ENCODE measurements around the gene COL6A5.

GRCh38 chr3:130384476-130385025 is 39.1 kb downstream of the COL6A5 start:
- TF ChIP-seq MAX (IDR thresholded peaks at IDR 0.05) (no peak), HNF4G (IDR thresholded peaks at IDR 0.05) (no peak), EGR1 (IDR thresholded peaks at IDR 0.05; ENCODE audit: low read depth in 2 of 2) (no peak), RAD21 (IDR thresholded peaks at IDR 0.05) (no peak), REST (IDR thresholded peaks at IDR 0.05) (no peak), GABPA (IDR thresholded peaks at IDR 0.05 in 1 of 2, conservative IDR thresholded peaks at IDR 0.05 in 1 of 2) (no peak), FOXA1 (IDR thresholded peaks at IDR 0.05) (no peak), TAF1 (conservative IDR thresholded peaks at IDR 0.05) (no peak), JUND (IDR thresholded peaks at IDR 0.05) (no peak)
- TF ChIP-seq, protein P1, sequence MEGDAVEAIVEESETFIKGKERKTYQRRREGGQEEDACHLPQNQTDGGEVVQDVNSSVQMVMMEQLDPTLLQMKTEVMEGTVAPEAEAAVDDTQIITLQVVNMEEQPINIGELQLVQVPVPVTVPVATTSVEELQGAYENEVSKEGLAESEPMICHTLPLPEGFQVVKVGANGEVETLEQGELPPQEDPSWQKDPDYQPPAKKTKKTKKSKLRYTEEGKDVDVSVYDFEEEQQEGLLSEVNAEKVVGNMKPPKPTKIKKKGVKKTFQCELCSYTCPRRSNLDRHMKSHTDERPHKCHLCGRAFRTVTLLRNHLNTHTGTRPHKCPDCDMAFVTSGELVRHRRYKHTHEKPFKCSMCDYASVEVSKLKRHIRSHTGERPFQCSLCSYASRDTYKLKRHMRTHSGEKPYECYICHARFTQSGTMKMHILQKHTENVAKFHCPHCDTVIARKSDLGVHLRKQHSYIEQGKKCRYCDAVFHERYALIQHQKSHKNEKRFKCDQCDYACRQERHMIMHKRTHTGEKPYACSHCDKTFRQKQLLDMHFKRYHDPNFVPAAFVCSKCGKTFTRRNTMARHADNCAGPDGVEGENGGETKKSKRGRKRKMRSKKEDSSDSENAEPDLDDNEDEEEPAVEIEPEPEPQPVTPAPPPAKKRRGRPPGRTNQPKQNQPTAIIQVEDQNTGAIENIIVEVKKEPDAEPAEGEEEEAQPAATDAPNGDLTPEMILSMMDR (IDR thresholded peaks at IDR 0.05; ENCODE audit: low read depth, low read length, missing input control), result no peak
- TF ChIP-seq, protein P2, sequence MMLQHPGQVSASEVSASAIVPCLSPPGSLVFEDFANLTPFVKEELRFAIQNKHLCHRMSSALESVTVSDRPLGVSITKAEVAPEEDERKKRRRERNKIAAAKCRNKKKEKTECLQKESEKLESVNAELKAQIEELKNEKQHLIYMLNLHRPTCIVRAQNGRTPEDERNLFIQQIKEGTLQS (IDR thresholded peaks at IDR 0.05), result no peak
- TF ChIP-seq, protein P3, sequence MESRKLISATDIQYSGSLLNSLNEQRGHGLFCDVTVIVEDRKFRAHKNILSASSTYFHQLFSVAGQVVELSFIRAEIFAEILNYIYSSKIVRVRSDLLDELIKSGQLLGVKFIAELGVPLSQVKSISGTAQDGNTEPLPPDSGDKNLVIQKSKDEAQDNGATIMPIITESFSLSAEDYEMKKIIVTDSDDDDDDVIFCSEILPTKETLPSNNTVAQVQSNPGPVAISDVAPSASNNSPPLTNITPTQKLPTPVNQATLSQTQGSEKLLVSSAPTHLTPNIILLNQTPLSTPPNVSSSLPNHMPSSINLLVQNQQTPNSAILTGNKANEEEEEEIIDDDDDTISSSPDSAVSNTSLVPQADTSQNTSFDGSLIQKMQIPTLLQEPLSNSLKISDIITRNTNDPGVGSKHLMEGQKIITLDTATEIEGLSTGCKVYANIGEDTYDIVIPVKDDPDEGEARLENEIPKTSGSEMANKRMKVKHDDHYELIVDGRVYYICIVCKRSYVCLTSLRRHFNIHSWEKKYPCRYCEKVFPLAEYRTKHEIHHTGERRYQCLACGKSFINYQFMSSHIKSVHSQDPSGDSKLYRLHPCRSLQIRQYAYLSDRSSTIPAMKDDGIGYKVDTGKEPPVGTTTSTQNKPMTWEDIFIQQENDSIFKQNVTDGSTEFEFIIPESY (IDR thresholded peaks at IDR 0.05), result no peak
